AG09319 (cell line): ENCODE data around the gene SEMA4D.

ENCODE experiments used
- DNase-seq: peaks from one replicate; pipeline ENCODE4 v3.0.0-alpha.2; 2010; ENCODE audit warnings: low read depth; ENCODE audit errors: extremely low read depth
- CTCF ChIP-seq: IDR thresholded peaks from 2 replicates; pipeline ENCODE4 v1.5.1; 2011; ENCODE audit warnings: low read depth, mild to moderate bottlenecking, inconsistent platforms, low read length, moderate library complexity

The SEMA4D gene

GRCh38 chr9:89458768-89459496 lies 39.0 kb downstream of the SEMA4D start:
- no peak for TF ChIP-seq CTCF
- DNase-seq = no peak

GRCh38 chr9:89457376-89457855 lies 40.5 kb downstream of the SEMA4D start:
- no peak for DNase-seq
- no peak for TF ChIP-seq CTCF

GRCh38 chr9:89455356-89455824 lies 42.5 kb downstream of the SEMA4D start:
- DNase-seq = no peak
- TF ChIP-seq CTCF = no peak

GRCh38 chr9:89454498-89455355 lies 43.2 kb downstream of the SEMA4D start:
- no peak for DNase-seq
- TF ChIP-seq CTCF = no peak

- DNase-seq = no peak
- TF ChIP-seq CTCF = no peak
These were observed 44.5 kb downstream of the SEMA4D start for GRCh38 chr9:89453452-89453851.

- no peak for DNase-seq
- TF ChIP-seq CTCF = no peak
These were observed 45.4 kb downstream of the SEMA4D start for GRCh38 chr9:89452561-89452960.

- DNase-seq = no peak
- no peak for TF ChIP-seq CTCF
These were observed 47.7 kb downstream of the SEMA4D start for GRCh38 chr9:89450213-89450612.
